22Rv1 (cell line): ENCODE data around the gene ANKRD6.

Experiments
- ZFX ChIP-seq: fragments of 450-650 bp; IDR thresholded peaks from 2 replicates; pipeline ENCODE4 v1.6.1; 2017; ENCODE audit warnings: antibody characterized with exemption, borderline replicate concordance
- TF ChIP-seq, protein P1 (sequence below): fragments of 450-650 bp; IDR thresholded peaks from 2 replicates; pipeline ENCODE4 v1.5.1; 2017; ENCODE audit warnings: mild to moderate bottlenecking

DNA sequence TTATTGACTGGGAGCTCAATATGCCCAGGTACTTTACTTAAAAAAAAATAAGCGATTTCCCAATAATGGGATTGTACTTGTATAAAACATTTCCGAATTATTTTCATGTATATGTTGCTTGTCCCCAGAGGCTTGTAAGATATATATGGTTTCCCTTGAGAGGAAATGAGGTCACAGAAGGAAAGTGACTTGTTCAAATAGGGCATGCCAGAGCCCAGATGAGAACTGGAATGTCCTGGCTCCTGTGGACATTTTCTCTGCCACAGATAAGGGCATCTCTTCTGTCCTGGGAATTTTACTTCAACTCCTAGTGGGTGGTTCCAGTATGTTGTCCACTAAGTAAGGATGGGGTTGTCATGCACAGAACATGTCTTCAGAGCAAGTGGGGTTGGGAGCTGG lies 142.6 kb downstream of the ANKRD6 start:
- TF ChIP-seq, protein P1, sequence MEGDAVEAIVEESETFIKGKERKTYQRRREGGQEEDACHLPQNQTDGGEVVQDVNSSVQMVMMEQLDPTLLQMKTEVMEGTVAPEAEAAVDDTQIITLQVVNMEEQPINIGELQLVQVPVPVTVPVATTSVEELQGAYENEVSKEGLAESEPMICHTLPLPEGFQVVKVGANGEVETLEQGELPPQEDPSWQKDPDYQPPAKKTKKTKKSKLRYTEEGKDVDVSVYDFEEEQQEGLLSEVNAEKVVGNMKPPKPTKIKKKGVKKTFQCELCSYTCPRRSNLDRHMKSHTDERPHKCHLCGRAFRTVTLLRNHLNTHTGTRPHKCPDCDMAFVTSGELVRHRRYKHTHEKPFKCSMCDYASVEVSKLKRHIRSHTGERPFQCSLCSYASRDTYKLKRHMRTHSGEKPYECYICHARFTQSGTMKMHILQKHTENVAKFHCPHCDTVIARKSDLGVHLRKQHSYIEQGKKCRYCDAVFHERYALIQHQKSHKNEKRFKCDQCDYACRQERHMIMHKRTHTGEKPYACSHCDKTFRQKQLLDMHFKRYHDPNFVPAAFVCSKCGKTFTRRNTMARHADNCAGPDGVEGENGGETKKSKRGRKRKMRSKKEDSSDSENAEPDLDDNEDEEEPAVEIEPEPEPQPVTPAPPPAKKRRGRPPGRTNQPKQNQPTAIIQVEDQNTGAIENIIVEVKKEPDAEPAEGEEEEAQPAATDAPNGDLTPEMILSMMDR, result no peak
- no peak for TF ChIP-seq ZFX
